ENCODE measurements around the gene GSTM4.
"Not testable (repeated sequence)": the region's sequence is repeated elsewhere in the genome, so short reads cannot be mapped to it uniquely, and the experiment has no call there.

The GSTM4 gene

DNA sequence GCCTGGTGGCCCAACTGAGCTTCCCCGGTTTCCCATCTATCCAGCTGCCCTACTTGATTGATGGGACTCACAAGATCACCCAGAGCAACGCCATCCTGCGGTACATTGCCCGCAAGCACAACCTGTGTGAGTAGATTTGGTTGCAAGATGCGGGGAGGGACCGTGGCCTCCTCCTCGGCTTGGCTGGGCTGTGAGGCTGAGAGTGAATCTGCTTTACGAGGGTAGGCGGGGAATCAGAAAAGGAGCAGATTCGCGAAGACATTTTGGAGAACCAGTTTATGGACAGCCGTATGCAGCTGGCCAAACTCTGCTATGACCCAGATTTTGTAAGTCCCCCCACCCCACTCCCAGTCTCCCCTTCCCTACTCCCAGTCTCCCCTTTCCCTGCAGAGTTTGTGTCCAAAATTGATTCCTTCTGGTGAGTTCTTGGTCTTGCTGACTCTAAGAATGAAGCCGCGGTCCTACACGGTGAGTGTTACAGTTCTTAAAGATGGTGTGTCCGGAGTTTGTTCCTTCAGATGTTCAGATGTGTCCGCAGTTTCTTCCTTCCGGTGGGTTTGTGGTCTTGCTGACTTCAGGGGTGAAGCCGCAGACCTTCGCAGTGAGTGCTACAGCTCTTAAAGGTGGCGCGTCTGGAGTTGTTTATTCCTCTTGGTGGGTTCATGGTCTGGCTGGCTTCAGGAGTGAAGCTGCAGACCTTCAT, 13.5 kb downstream of the GSTM4 start:
- no peak for DNase-seq

DNA sequence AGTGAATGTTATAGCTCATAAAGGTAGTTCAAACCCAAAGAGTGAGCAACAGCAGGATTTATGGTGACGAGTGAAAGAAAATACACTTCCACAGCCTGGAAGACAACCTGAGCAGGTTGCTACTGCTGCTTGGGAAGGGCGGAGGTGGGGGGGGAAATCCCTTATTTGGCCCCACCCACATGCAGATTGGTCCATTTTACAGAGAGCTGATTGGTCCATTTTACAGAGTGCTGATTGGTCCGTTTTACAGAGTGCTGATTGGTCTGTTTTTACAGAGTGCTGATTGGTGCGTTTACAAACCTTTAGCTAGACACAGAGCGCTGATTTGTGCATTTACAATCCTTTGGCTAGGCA, 14.0 kb downstream of the GSTM4 start:
- not testable (repeated sequence) for DNase-seq

DNA sequence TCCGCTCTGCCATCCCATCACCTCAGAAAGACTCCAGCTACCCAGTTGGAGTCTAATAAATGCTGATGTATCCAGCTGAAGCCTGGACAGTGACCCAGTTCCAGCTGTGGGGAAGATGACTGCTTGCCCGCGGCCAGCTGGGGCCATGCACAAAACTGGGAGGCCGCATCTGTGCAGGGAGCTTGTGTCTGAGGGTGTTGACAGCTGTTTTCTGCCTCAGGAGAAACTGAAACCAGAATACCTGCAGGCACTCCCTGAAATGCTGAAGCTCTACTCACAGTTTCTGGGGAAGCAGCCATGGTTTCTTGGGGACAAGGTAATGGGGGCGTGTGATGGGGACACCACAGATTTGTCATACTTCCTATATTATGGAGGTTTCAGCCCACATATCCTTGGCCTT, 15.2 kb downstream of the GSTM4 start:
- DNase-seq = no peak

DNA sequence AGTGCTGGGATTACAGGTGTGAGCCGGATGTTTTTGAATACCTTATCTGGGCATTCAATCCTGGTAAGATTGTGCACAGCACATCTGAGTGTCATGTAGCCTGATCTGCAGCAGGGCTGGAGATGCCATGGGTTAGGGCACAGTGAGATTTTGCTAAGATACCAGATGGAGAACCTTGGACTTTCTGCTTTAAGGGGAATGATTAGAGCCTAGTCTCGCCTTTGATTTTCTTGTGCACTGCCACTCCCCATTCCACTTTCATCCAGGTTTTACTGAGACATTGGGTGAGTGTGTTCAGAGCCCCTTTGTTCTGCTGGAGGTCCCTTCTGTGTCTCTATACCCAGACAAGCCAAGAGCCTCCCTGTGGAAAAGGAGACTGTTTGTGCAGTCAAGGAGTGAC, 18.0 kb downstream of the GSTM4 start:
- not testable (repeated sequence) for DNase-seq

DNA sequence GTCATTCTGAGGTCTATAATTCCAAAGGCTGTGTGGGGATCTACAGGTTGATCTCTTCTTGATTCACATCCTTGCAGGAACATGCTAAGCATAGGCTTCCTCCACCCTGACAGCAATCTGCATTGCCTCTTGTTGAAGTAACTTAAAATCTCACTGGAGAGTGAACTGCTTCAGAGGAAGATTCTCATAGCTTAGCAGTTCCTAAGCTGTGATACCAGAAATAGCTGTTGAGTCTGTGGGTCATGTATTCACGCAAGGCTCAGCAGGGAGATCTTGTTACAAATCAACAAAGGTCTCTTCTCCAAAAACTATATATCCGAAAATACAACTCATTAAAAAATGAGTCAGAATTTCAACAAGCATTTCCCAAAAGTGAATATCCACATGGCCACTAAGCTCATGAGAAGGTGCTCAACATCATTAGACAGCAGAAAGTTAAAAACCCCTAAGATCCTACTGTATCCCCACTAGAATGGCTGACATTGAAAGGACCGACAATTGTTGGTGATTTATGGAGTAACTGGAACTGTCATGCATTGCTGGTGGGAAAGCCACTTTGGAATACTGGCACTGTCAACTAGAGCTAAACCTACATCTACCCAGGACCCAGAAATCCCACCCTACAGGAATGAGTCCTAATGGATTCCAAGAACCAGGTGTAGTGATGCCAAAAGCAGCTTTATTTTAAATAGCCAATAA, 20.9 kb downstream of the GSTM4 start:
- DNase-seq = not testable (repeated sequence)

DNA sequence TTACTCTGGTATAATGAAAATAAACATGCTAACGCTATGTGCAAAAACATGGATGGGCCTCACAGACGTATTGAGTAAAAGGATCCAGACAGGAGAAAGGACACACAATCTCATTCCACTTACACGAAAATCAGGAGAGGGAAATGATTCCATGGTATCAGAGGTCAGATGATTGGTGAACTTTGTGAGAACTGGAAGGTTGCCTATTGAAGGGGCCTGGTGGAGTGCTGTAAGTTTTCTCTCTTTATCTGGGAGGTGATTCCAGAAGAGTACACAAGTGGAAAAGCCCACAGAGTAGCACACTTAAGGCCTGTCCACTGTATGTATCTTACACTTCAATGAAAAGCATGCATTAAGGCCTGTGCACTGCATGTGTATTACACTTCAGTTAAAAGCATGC, 21.6 kb downstream of the GSTM4 start:
- DNase-seq = no peak

DNA sequence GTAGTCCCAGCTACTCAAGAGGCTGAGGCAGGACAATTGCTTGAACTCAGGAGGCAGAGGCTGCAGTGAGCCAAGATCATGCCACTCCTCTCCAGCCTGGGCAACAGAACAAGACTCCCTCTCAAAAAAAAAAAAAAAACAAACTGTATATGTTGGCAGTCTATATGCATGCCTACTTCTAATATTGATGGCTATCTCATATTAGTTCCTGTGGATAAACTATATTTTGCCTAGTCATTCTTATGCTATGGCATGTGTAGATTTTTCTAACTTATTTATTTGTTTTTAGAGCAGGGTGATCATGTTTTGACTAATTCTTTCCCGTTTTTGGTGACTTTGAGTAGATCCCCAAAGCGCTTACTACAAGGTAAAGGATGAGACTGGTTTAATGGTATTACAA, 22.7 kb downstream of the GSTM4 start:
- not testable (repeated sequence) for DNase-seq

DNA sequence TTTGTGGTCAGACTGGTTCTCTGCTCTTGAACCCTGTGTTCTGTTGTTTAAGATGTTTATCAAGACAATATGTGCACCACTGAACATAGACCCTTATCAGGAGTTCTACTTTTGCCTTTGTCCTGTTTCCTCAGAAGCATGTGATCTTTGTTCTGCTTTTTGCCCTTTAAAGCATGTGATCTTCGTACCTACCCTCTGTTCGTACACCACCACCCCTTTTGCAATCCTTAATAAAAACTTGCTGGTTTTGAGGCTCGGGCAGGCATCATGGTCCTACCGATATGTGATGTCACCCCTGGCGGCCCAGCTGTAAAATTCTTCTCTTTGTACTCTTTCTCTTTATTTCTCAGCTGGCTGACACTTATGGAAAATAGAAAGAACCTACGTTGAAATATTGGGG, 28.9 kb downstream of the GSTM4 start:
- not testable (repeated sequence) for DNase-seq

DNA sequence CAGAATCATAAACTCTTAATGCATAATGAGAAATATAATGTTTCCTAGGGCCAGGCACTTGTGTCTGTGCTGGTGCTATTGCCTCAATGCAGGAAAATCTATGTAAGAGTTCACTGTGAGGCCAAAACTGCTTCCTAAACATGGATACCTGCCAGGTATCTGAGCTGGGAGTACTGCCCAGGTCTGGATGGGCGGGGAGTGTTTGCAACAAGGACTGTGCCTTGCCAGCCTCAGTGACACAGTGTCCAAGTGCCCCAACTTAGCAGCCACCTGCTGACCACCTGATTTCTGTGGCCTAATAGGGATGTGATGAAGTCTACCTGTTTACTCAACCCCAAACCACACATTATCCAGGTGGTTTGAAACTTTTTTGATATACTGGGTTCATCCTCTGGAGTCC, 29.5 kb downstream of the GSTM4 start:
- DNase-seq = not testable (repeated sequence)

DNA sequence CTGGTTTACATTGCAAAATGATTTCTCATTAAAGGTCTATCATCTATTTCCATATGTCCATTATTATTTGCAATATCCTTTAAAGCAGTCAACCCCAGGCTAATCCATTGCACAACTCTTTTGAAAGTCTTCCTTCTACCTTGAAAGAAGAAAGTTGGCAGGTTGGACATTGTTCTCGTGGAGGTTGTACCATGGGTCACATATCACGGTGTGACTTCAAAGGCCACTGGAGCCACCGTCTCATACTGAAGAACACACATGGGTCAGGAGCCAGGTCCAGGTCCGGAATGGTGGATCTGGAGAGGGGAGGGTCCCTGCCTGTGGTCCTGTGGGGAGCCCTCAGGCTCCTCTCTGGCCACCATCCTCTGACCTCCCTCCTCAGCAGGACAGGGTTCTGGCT, 30.0 kb downstream of the GSTM4 start:
- DNase-seq = not testable (repeated sequence)

DNA sequence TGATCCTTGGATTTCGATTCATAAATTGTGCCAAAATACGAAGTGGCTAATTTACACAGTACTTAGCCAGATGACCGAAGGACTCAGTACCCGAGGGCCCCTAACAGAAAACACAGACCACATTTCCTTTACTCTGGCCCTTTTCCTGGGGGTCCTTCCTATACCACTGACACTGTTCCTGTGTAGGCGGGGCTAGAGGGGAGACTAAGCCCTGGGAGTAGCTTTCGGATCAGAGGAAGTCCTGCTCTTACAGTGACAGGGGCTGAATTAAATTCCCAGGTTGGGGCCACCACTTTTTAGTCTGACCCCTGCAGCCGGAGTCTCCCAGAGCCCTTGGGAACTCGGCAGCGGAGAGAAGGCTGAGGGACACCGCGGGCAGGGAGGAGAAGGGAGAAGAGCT, 31.2 kb downstream of the GSTM4 start:
- not testable (repeated sequence) for DNase-seq

DNA sequence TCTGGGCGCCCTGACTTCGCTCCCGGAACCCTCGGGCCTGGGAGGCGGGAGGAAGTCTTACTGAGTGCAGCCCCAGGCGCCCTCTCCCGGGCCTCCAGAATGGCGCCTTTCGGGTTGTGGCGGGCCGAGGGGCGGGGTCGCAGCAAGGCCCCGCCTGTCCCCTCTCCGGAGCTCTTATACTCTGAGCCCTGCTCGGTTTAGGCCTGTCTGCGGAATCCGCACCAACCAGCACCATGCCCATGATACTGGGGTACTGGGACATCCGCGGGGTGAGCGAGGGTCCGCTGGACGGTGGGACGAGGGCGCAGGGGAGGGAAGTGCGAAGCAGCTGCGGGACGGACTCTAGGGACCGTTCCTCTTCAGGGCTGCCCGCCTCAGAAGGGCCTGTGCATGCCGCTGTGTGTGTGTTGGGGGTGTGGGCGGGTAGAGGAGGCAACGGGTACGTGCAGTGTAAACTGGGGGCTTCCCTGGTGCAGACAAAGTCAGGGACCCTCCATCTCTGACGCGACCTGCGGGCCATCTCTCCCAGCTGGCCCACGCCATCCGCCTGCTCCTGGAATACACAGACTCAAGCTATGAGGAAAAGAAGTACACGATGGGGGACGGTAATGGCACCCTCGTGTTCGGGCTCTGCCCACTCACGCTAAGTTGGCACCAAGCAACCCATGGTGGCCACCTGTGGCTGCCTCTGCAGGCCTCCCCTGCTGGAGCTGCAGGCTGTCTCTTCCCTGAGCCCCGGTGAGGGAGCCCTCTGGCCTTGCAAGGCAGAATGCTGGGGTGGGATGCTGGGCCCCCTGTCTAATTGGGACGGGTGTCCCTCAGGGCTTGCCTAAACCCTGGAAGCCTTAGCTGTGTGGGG, 32.0 kb downstream of the GSTM4 start, which contains the start of gene GSTM1:
Gene GSTM1, plus strand, starts transcription at position 177 of the 859 bp plus-strand sequence. Its CDS starts 57 bp downstream, at position 234.
- DNase-seq = no peak

DNA sequence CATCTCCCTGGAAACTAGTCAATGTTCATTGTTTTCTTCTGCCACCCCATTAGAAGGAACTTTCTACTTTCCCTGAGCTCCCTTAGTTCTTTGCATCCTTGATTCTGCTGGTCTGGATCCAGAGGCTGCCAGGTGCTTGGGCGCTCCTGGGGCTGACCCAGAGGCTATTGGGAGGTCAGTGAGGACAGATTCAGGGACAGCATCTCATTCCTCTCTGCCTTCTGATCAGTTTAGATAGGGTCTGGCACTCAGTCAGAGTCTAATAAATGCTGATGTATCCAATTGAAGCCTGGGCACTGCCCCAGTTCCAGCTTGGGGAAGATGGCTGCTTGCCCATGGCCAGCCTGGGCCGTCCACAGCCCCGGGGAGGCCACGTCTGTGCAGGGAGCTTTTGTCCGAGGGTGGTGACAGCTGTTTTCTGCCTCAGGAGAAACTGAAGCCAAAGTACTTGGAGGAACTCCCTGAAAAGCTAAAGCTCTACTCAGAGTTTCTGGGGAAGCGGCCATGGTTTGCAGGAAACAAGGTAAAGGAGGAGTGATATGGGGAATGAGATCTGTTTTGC, 34.0 kb downstream of the GSTM4 start:
- DNase-seq = no peak

DNA sequence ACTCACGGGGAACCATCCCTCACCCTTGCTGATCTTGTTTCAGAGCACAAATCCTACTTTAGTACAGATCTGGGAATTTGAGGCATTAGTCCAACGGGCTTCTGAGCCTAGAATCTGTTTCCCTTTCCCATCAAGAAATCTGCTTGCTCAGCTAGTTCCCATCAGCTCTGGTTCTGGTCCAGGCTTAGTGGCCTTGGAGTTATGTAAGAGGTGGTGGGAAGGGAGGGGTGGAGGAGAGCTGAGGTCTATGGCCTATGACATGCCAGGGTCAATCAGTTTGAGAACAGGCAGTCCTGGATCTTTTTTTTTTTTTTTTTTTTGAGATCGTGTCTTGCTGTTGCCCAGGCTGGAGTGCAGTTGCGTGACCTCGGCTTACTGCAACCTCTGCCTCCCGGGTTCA, 35.9 kb downstream of the GSTM4 start:
- no peak for DNase-seq

DNA sequence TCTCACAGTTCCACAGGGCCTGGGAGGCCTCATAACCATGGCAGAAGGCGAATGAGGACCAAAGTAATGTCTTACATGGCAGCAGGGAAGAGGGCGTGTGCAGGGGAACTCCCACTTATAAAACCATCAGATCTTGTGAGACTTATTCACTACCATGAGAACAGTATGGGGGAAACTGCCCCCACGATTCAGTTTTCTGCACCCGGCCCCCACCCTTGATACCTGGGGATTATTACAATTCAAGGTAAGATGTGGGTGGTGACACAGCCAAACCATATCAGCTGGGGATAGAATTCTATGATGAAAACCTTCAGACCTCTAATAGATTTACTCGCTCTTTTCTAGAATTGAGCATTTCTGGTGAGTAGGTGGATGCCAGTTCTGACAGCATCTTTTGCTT, 38.5 kb downstream of the GSTM4 start:
- not testable (repeated sequence) for DNase-seq

DNA sequence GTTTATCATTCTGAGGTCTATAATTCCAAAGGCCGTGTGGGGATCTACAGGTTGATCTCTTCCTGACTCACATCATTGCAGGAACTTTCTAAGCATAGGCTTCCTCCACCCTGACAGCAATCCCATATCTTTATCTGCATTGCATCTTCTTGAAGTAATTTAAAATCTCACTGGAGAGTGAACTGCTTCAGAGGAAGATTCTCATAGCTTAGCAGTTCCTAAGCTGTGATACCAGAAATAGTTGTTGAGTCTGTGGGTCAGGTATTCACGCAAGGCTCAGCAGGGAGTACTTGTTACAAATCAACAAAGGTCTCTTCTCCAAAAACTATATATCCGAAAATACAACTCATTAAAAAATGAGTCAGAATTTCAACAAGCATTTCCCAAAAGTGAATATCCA, 39.2 kb downstream of the GSTM4 start:
- DNase-seq = not testable (repeated sequence)

DNA sequence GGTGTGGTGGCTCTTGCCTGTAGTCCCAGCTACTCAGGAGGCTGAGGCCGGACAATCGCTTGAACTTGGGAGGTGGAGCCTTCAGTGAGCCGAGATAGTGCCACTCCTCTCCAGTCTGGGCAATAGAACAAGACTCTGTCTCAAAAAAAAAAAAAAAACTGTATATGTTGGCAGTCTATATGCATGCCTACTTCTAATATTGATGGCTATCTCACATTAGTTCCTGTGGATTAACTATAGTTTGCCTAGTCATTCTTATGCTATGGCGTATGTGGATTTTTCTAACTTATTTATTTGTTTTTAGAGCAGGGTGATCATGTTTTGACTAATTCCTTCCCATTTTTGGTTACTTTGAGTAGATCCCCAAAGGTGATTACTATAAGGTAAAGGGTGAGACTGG, 41.2 kb downstream of the GSTM4 start:
- DNase-seq = no peak

DNA sequence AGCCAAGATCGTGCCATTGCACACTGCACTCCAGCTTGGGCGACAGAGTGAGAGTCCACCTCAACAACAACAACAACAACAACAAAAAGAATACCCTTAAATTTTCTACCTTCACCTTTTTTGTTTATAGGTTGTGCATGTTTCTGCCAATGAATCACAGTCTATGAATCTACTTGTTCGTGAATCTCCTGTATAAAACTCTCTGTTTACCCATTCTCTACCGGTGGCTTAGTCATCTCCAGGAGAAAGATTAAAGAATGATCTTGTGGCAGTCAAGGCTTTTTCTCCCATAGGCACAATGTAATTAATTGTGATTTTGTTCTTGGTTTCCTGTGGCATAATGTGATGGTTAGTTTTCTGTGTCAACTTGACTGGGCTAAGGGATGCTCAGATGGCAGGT, 42.0 kb downstream of the GSTM4 start:
- DNase-seq = not testable (repeated sequence)

DNA sequence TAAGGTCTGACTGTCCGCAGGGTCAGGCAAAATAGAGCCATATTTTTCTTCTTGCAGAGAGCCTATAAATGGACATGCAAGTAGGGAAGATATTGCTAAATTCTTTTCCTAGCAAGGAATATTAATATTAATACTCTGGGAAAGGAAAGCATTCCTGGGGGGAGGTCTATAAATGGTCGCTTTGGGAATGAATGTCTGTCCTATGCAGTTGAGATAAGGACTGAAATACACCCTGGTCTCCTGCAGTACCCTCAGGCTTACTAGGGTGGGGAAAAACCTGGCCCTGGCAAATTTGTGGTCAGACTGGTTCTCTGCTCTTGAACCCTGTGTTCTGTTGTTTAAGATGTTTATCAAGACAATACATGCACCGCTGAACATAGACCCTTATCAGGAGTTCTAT, 47.0 kb downstream of the GSTM4 start:
- not testable (repeated sequence) for DNase-seq

DNA sequence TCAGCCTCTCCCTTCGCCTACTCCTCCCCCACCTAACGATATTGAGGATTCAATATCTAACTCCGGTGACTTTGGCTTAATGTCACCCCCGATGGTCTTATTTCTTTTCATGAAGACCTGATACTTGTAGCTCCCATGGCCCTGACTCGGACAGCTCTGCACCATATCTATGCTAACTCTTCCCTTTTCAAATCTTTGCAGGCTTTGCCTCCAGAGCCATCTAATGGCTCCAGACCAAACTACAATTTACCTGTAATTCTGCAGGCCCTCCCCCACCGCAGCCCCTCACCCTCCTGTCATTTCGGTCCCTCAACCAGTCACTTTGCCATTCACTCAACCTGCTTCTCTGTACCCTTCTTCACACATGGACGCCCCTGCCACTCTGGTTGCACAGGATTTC, 48.3 kb downstream of the GSTM4 start:
- no peak for DNase-seq

DNA sequence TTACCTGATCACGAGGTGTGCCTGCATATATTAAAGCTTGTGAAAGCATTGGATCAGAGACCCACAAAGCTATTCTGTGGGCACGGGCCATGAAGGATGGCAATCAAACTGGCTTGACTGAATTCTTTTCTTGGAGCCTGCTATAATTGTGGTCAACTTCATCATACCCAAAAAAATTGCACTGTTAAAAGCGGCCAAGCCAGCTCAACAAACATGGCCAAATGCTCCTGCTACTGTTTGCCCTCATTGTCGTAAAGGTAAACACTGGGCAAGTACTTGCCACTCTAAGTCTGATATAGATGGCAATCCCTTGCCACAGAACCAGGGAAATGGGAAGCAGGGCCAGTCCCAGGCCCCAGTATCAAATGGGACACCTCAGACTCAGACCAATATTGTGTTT, 49.5 kb downstream of the GSTM4 start:
- no peak for DNase-seq

DNA sequence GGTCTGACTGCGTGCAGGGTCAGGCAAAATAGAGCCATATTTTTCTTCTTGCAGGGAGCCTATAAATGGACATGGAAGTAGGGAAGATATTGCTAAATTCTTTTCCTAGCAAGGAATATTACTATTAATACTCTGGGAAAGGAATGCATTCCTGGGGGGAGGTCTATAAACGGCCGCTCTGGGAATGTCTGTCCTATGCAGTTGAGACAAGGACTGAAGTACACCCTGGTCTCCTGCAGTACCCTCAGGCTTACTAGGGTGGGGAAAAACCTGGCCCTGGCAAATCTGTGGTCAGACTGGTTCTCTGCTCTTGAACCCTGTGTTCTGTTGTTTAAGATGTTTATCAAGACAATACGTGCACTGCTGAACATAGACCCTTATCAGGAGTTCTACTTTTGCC, 53.0 kb downstream of the GSTM4 start:
- not testable (repeated sequence) for DNase-seq

DNA sequence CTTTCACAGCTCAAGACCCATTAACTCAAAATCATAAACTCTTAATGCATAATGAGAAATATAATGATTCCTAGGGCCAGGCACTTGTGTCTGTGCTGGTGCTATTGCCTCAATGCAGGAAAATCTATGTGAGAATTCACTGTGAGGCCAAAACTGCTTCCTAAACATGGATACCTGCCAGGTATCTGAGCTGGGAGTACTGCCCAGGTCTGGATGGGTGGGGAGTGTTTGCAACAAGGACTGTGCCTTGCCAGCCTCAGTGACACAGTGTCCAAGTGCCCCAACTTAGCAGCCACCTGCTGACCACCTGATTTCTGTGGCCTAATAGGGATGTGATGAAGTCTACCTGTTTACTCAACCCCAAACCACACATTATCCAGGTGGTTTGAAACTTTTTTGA, 53.9 kb downstream of the GSTM4 start:
- not testable (repeated sequence) for DNase-seq

All from NCI-H187 (cell line).